ENCODE data around the gene SHKBP1.

DNA sequence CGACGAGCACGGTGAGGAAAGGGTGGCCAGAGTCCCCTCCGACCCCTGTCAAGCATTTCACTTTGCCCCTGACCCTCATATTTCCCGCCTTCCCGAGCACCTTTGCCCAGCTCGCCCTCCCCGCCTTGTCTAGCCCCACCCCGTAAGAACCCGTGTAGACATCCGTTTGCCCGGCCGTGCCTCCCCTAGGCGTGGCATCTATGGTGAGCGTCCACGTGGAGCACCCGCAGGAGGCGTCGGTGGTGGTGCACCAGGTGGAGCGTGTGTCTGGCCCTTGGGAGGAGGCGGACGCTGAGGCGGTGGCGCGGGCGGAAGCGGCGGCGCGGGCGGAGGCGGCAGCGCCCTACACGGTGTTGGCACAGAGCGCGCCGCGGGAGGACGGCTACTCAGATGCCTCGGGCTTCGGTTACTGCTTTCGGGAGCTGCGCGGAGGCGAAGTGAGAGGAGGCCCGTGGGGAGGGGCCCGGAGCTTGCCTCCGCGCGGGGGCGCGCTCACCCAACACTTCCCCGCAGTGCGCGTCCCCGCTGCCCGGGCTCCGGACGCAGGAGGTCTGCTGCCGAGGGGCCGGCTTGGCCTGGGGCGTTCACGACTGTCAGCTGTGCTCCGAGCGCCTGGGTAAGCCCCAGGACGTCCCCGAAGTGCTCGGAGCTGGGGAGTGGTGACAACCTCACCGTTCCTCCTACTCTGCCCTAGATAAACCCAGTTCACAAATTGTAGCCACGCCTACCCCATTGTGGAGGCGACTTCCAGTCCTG lies 28.7 kb downstream of the SHKBP1 start:
- no peak for TF ChIP-seq HDGF (IDR thresholded peaks at IDR 0.05)
- TF ChIP-seq, protein P1, sequence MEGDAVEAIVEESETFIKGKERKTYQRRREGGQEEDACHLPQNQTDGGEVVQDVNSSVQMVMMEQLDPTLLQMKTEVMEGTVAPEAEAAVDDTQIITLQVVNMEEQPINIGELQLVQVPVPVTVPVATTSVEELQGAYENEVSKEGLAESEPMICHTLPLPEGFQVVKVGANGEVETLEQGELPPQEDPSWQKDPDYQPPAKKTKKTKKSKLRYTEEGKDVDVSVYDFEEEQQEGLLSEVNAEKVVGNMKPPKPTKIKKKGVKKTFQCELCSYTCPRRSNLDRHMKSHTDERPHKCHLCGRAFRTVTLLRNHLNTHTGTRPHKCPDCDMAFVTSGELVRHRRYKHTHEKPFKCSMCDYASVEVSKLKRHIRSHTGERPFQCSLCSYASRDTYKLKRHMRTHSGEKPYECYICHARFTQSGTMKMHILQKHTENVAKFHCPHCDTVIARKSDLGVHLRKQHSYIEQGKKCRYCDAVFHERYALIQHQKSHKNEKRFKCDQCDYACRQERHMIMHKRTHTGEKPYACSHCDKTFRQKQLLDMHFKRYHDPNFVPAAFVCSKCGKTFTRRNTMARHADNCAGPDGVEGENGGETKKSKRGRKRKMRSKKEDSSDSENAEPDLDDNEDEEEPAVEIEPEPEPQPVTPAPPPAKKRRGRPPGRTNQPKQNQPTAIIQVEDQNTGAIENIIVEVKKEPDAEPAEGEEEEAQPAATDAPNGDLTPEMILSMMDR (IDR thresholded peaks at IDR 0.05 in 2 of 3, conservative IDR thresholded peaks at IDR 0.05 in 1 of 3; ENCODE audit: control insufficient read depth in 2 of 3, extremely low read depth in 1 of 3, insufficient read depth in 1 of 3, low read depth in 3 of 3, low read length in 3 of 3): peak; percentile 15 to 58 (median 20); a peak in 4 of 6 replicates
- no peak for TF ChIP-seq CEBPB (IDR thresholded peaks at IDR 0.05; ENCODE audit: borderline replicate concordance in 1 of 2, low read depth in 2 of 2, low read length in 2 of 2)
- TF ChIP-seq BHLHE40 (IDR thresholded peaks at IDR 0.05; ENCODE audit: borderline replicate concordance in 1 of 2, low read depth in 2 of 2, low read length in 1 of 2): peak in 1 of 2 experiments; percentile 59; a peak in 2 of 4 replicates
- TF ChIP-seq FOXM1 (IDR thresholded peaks at IDR 0.05; ENCODE audit: low read depth, low read length): no peak
- no peak for TF ChIP-seq CHD1 (IDR thresholded peaks at IDR 0.05; ENCODE audit: low read depth, low read length)
- TF ChIP-seq HDAC6 (IDR thresholded peaks at IDR 0.05; ENCODE audit: unreplicated experiment): no peak
- TF ChIP-seq POLR2A (IDR thresholded peaks at IDR 0.05; ENCODE audit: low read depth, low read length): peak; percentile 52; the same call in 1 of the 2 replicates
